ENCODE measurements around the gene ADAM12. TPM values are rescaled to one million over a fixed set of nuclear protein-coding genes. Genes with fewer than 3 reads are reported as not detected.

Gene ADAM12
- total and polyA plus RNA-seq, 2 donors (not counting 3 experiments of a cell fraction or from before 2014, with no cell fraction given), result 0.22 to 0.33 TPM

- intact Hi-C loops (cut with micrococcal nuclease), result no loop called here
- FAIRE-seq (no peak), DNase-seq (ENCODE audit: low read depth, low spot score) (no peak)
- H3K4me1 ChIP-seq (ENCODE audit: control insufficient read depth, extremely low read depth, insufficient read depth, low read length), result no peaks in the 10 kb centered on the region
- H3K4me2 ChIP-seq (ENCODE audit: insufficient read depth, low read length), result no peak overlapping the region
- no peaks in the 10 kb centered on the region for H3K9me1 ChIP-seq (replicated peaks; ENCODE audit: control insufficient read depth, extremely low read depth, insufficient read depth, low read length)
- no peaks in the 10 kb centered on the region for H4K20me1 ChIP-seq (replicated peaks; ENCODE audit: control insufficient read depth, extremely low read depth, insufficient read depth, low read length)
- H3K4me3 ChIP-seq (replicated peaks in 1 of 3; ENCODE audit: insufficient read depth in 1 of 3, low read depth in 1 of 3, low read length in 3 of 3), result no peak overlapping the region
- H3K36me3 ChIP-seq (ENCODE audit: control insufficient read depth in 2 of 2, extremely low read depth in 1 of 2, insufficient read depth in 2 of 2, low read length in 2 of 2), result no peaks in the 10 kb centered on the region
- ChIA-PET CTCF (no interaction called here), POLR2A (no interaction called here)
- no peaks in the 10 kb centered on the region for H3K9me3 ChIP-seq (replicated peaks; ENCODE audit: control insufficient read depth, insufficient read depth, low read length)
- dilution Hi-C loops (cut with MboI; ENCODE audit: extremely low pct_ligation_motif_present, low sequenced_read_pairs), result no loop called here
- no peak overlapping the region for H3K27ac ChIP-seq (ENCODE audit: insufficient read depth, low read depth, low read length)
- H3K9ac ChIP-seq (replicated peaks; ENCODE audit: extremely low read depth, insufficient read depth, low read length), result no peak overlapping the region
- H3K79me2 ChIP-seq (ENCODE audit: control insufficient read depth, insufficient read depth, low read length), result no peaks in the 10 kb centered on the region
- BruUV-seq (replicated peaks), result no TSS peak
- TF ChIP-seq MYC (IDR thresholded peaks at IDR 0.05; ENCODE audit: low read depth, low read length), result no peak
- no peak for TF ChIP-seq JUN (IDR thresholded peaks at IDR 0.05; ENCODE audit: borderline replicate concordance, insufficient read depth, insufficient read length, low read depth)
- no peak for TF ChIP-seq MAX (IDR thresholded peaks at IDR 0.05; ENCODE audit: insufficient read depth, insufficient read length)
- TF ChIP-seq GATA2 (IDR thresholded peaks at IDR 0.05; ENCODE audit: insufficient read depth, insufficient read length, low read depth, low read length), result no peak
- TF ChIP-seq FOS (IDR thresholded peaks at IDR 0.05; ENCODE audit: borderline replicate concordance, insufficient read depth, low read length), result no peak
- no peak for TF ChIP-seq POLR2AphosphoS5 (IDR thresholded peaks at IDR 0.05; ENCODE audit: insufficient read depth, low read depth, low read length)
- no peak for TF ChIP-seq CTCF (IDR thresholded peaks at IDR 0.05; ENCODE audit: extremely low read depth in 1 of 2, insufficient read depth in 1 of 2, low read depth in 1 of 2, low read length in 2 of 2)
- no peak for TF ChIP-seq EZH2 (IDR thresholded peaks at IDR 0.05; ENCODE audit: borderline replicate concordance, low read depth, low read length, severe bottlenecking)
- no peak overlapping the region for H2AFZ ChIP-seq (ENCODE audit: low read depth, low read length)
- H3K27me3 ChIP-seq (ENCODE audit: control insufficient read depth in 2 of 2, insufficient read depth in 2 of 2, low read length in 2 of 2), result no peaks in the 10 kb centered on the region
Observed at GRCh38 chr10:126230587-126230986, 157.7 kb downstream of the ADAM12 start.
